ENCODE data around the gene AZGP1. TPM values are rescaled to one million over a fixed set of nuclear protein-coding genes. Genes with fewer than 3 reads are reported as not detected.

The AZGP1 gene
- total and polyA plus RNA-seq, 2 of the 13 experiments (the other 11 are each of a cell fraction or from before 2014, with no cell fraction given), result 93.8 to 229 TPM

GRCh38 chr7:99918959-99919813, 56.6 kb downstream of the AZGP1 start, which contains the start of gene TRIM4 (continued):
- TF ChIP-seq CBX2 (IDR thresholded peaks at IDR 0.05; ENCODE audit: low read depth, low read length), result no peak
- no peak for TF ChIP-seq CBX2 (CRISPR knock-in tag; IDR thresholded peaks at IDR 0.05; ENCODE audit: low read depth)
- 0 out of 2 replicates have a peak, but pooled peaks have one; percentile 12 for TF ChIP-seq ZNF552 (CRISPR knock-in tag; IDR thresholded peaks at IDR 0.05; ENCODE audit: borderline replicate concordance)
- TF ChIP-seq SP4 (CRISPR knock-in tag; IDR thresholded peaks at IDR 0.05), result no peak; the same call in none of the 2 replicates
- peak; percentile 64; the same call in 1 of the 2 replicates for TF ChIP-seq SRY (CRISPR knock-in tag; IDR thresholded peaks at IDR 0.05)
- TF ChIP-seq ASH2L (IDR thresholded peaks at IDR 0.05; ENCODE audit: insufficient read length, low read depth, low read length), result peak; percentile 88
- TF ChIP-seq NR3C1 (CRISPR knock-in tag; IDR thresholded peaks at IDR 0.05), result 0 out of 2 replicates have a peak, but pooled peaks have one; percentile 39
- TF ChIP-seq ZNF704 (CRISPR knock-in tag; IDR thresholded peaks at IDR 0.05; ENCODE audit: borderline replicate concordance), result peak; percentile 21; the same call in 1 of the 2 replicates
- TF ChIP-seq ZBED4 (CRISPR knock-in tag; IDR thresholded peaks at IDR 0.05; ENCODE audit: borderline replicate concordance), result peak; percentile 67
- TF ChIP-seq ZNF672 (CRISPR knock-in tag; IDR thresholded peaks at IDR 0.05), result no peak
- TF ChIP-seq ZBTB46 (CRISPR knock-in tag; IDR thresholded peaks at IDR 0.05; ENCODE audit: borderline replicate concordance), result no peak
- TF ChIP-seq PHF21A (CRISPR knock-in tag; IDR thresholded peaks at IDR 0.05), result peak; percentile 77; the same call in 1 of the 2 replicates
- peak; percentile 54; the same call in 1 of the 2 replicates for TF ChIP-seq ZNF607 (CRISPR knock-in tag; IDR thresholded peaks at IDR 0.05; ENCODE audit: borderline replicate concordance)
- no peak for TF ChIP-seq NFRKB (IDR thresholded peaks at IDR 0.05)
- TF ChIP-seq ZBTB21 (CRISPR knock-in tag; IDR thresholded peaks at IDR 0.05), result 0 out of 2 replicates have a peak, but pooled peaks have one; percentile 40
- no peak for TF ChIP-seq MTA3 (CRISPR knock-in tag; IDR thresholded peaks at IDR 0.05)
- no peak; the same call in 1 of the 2 replicates for TF ChIP-seq HES4 (CRISPR knock-in tag; IDR thresholded peaks at IDR 0.05; ENCODE audit: borderline replicate concordance)
- peak; percentile 67 for TF ChIP-seq RAD21 (CRISPR knock-in tag; IDR thresholded peaks at IDR 0.05)

Data from HepG2 (cell line).